CD4-positive, alpha-beta T cell treated with Interleukin-4 for 4 hours (primary cell): ENCODE data around the gene RHOJ.
A peak's percentile ranks its signal among the peaks of the same experiment; 100 is the strongest.
"Not testable (repeated sequence)": the region's sequence is repeated elsewhere in the genome, so short reads cannot be mapped to it uniquely, and the experiment has no call there.

Source experiments
- DNase-seq: peaks from one replicate; pipeline ENCODE4 v3.0.0-alpha.2; 2020

Gene RHOJ

DNA sequence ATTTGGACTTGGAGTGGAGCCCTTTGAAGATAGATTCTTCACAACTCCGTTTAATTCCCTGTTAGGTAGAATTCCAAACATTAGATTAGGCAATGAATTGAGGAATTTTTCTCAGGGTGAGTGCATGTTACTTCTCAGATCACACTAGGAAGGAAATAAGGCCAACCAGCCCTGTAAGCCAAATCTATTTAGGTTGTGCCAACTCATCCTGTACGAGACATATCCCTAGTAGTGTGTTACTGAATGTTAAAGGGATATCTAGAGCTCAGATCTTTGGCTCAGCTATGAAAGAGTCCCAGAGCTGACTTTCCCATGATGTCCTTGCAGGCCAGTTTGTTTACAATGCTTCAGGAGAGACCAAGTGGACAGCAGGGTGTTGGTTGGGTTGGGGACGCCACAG, 68.9 kb downstream of the RHOJ start:
- no peak for DNase-seq

DNA sequence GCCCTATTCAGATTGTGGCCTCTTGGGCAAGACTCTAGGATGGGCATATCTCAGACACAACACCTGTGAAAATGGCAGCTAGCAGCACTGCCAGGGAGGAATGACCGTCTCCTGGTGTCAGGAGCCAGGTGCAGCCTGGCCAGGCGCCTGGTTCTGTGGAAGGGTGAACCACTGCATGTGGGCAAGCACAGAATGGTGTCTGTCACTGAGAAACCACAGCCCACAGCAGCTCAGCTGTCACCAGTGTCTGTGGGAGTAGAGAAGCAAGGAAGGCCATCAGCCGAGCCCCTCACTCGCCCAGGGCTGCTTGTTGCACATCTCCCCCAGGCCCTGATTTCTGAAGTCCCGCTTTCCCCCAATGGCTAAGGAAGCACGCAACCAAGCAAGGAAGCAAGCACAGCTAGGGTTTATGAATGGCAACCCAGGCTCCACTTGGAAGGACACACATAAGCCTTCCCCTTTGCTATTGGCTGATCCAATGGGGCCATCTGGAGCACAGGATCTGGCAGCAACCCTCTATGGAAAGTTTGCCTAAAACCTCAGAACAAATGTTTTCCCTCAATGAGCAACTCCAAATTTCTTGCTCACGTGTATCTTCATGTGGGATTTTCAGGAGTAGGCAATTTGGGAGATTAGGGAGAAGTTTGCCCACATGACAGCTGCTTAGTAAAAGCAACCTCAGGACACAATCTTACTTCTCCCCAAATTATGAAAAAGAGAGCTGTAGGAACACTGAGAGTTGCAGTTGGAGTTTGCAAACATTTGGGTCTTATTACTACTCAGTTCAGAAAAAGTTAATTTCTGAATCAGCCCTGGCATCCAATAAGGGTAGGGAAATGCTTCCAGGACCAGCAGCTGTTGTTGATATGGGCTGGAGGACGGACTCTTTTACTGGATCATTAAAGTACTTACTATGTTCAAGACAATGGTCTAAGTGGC, 69.7 kb downstream of the RHOJ start:
- no peak for DNase-seq

DNA sequence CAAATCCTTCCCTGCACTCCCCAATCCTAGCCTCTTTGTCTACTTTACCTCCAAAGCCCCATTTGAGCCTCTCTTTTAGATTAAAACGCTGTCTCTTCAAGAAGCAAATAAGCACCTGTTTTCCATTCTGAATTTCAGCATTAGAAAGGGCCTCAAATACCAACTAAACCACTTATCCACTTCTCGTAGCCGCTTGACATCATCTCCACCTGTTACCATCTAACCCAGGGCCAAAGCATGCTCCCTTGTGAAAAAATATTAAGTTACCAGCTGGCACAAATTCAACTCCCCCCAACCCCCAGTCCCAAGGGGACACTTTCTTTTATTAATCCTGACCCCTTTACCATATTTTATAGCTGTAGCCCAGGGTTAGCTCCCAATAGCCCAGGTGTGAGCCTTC, 71.4 kb downstream of the RHOJ start:
- no peak for DNase-seq

DNA sequence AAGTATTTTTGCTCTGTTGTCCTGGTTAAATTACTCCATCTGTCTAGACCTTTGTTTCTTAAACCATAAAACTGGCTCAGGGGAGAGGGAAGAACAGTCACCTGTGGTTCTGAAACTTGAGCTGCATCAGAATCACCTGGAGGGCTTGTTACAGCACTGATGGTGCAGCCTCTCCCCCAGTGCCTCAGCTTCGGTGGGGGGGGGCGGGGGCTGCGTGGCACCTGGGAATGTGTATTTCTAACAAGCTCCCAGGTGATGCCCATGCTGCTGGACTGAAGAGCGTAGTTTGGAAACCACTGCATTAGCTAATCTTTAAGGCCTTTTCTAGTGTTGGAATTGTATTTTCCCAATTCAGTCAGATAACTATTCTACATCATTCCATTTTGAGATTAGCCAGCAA, 71.8 kb downstream of the RHOJ start:
- DNase-seq: no peak

DNA sequence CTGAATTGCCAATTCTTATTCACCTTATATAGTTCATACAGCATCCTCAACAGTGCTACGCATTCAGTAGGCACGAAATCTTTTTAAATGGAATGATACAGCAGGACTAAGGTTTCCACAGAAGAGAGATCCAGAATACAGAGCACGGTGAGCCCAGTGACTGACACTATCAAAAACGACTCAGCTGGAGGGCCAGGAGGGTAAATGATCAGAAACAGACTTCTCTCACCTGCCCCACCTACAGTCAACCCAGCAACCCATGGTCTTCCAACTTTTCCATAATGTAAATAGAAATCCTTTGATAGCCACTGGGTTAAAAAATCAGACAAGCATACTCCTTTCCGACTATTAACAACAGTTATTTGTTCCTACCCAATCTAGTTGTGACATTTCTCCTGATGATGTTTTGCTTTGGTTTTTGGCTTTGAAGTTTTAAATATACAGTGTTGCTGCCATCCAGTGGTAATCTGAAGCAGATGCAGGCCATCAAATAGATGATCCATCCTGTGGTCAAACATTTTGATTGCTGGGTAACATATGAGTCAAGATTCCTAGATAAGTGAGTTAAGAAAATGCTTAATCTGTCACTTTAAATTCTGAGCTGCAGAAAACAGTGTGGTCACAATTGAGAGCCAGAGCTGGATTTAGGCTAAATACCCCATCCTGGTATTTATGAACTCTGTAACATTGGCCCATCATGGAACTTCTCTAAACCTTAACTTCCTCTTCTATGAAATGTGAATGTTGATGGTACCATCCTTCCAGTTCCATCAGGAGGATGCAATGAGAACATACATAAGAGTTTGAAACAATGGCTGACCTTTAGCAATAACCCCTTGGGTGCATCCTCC, 72.5 kb downstream of the RHOJ start:
- DNase-seq: peak; percentile 29

DNA sequence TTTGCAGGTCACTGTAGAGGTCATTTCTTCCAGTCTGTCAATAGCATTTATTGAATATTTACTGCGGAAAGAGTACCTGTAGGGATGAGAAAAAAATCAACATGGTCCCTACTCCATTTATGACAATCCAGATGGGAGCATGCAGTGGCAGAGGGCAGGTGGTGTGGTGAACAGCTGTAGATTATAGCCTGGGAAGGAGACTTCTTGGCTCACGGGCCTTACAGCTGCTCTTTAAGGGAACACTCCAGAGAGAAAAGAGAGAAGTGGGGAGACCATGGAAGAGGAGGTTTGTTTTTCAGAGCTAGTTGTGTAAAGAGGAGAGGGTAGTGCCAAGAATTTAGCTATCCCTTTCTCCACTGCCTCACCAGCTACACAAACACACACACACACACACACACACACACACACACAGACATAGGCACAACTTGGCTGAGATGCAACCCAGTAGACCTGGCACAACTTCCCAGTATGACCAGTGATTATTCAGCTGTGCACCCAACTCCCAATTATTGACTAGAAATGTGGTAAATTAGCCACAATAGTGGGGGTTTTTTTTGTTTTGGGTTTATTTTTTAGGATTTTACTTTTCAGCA, 73.4 kb downstream of the RHOJ start:
- DNase-seq: no peak

GRCh38 chr14:63279933-63280332, 75.7 kb downstream of the RHOJ start:
- DNase-seq: not testable (repeated sequence)

DNA sequence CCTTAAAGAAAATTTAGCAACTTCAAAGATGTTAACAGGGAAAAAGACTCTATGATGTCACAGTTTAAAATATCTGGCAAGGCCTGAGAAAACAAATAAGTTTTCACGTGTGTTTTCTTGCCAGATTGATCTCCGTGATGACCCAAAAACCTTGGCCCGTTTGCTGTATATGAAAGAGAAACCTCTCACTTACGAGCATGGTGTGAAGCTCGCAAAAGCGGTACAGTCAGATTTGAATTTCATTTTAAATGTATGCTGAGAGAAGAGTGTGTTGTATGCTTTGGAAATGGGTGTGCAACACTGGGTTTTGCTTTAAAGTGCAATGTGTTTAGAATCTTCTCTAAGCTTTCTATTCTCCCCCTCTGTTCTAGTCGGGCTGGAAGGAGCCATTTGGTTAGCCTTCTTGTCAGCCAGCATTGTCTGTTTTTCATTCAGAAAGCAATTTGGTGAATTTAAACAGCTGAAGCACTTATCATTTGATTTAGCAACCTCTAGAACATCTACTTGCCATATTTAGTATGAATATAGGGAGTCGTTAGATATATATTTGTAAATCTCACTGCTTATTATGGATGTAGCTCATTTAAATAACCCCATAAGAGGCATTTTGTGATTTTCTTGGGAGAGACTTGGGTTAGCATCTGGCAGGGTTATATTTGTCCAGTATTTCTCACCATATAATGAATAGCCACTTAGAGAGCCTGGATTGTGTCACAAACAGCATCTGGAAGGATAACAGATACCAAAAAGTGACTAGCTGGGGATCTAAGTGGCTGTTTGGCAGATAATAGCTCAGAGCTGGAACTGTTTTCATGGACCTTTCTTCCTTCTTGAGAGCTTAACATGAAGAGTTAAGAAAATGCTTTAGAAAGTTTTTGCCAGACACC, 79.0 kb downstream of the RHOJ start:
- DNase-seq: no peak

DNA sequence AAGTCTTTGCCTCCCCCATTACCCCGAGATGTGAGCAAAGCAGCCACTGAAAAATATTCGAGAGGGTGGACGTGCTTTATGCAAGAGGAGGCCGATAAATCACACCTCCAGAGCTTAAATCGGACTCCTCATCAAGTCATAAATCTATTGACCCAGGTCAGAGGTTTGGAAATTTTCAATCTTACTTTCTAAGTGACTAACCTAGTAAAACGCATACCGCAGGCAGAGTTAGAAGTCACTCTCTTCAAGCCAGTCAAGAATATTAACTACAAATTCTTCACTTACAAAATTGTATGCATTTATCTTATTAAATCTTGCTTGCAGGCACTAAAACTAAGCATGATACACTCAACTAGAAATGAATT, 79.6 kb downstream of the RHOJ start:
- no peak for DNase-seq

DNA sequence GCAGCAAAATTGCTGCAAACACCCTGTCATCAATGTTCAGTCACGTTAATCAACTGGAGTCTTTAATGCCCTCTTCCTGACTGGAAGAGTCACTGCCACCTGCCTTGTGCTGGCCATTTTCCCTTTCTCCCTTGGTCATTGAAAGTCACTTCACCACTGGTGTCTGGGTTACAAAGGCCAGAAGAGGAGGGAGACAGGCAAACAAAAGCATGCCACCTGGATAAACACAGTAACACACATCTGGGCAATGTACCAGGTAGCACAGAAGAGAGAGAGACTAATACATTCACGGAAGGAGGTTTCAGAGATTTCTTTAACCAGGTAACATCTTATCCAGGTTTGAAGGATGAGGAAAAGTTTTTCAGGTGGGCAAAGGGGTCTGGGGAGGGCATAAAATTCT, 81.8 kb downstream of the RHOJ start:
- no peak for DNase-seq

DNA sequence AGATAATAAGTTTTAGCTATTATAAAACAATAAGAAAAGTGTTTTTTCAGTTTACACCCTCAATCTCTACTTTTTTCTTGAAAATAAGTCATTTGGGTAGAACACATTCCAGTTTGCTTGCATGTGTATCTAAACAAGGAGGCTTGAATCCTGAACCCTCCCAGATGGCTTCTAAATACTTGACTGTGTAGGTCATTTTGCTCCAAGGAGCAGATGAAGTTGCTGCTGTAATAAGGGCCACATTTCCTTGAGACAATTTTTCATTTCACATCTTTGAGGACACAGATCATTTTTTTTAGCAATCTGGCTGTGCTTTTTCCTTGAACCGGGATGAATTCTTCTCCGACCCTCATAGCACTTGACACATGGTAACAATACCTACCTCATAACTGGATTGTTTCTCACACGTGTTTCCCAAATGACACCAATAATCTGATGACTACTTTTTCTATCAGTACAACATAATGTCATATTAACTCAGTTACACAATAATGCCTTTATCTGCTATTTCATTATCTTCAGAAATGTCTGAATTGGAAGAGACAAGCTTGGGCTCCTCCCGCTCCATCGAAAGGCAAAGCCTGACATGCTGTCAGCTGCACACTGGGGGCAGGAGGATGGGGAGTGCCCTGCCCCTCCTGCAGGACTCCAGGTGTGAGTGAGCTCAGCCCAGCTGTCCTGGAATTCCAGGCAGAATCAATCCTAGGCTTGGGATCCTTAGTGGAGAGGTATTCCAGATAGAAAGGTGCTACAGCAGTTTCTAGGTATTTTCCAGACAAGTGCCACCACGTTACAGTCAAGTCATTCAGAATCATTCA, 83.6 kb downstream of the RHOJ start:
- DNase-seq: no peak

GRCh38 chr14:63288853-63289252, 84.6 kb downstream of the RHOJ start:
- no peak for DNase-seq

DNA sequence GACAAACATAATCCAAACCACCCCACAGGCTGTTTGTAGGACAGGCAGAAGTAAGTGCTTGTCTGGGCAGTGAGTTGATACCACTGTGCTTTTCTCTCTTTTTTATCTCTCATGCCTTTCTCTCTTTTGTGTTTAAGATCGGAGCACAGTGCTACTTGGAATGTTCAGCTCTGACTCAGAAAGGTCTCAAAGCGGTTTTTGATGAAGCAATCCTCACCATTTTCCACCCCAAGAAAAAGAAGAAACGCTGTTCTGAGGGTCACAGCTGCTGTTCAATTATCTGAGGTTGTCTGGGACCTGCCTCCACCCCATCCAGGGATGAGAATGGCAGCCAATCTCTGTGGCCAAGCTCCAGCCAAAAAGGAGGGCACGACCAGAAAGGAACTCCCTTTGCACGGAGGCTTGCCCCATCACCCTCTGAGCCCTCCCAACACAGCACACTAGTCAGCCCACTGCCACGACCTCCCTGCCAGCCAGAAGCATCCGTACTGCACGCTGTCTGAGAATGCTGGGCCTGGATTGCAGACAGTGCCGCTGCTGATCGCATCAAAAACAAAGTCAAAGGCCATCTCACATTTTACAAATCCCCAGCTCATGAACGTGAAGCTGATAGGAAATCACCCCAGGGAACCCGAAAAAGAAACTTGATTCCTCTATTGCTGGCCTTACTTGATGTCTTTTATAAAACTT, 86.6 kb downstream of the RHOJ start:
- no peak for DNase-seq

DNA sequence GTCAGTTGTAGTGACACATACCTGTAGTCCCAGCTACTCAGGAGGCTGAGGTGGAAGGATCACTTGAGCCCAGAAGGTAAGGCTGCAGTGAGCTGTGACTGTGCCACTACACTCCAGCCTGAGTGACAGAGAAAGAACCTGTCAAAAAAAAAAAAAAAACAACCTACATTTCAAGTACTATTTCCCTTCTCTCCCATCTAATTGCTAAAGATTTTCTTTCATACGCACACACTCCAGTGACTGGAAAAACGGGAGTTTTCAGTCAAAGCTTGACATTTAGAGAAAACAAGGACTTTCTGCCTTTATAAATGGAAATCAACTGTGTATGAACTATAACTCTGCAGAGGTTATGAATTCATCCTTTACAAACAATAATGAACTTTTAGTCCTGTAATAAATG, 88.6 kb downstream of the RHOJ start:
- no peak for DNase-seq

- DNase-seq: no peak
These were observed 91.0 kb downstream of the RHOJ start for GRCh38 chr14:63295231-63295685.

DNA sequence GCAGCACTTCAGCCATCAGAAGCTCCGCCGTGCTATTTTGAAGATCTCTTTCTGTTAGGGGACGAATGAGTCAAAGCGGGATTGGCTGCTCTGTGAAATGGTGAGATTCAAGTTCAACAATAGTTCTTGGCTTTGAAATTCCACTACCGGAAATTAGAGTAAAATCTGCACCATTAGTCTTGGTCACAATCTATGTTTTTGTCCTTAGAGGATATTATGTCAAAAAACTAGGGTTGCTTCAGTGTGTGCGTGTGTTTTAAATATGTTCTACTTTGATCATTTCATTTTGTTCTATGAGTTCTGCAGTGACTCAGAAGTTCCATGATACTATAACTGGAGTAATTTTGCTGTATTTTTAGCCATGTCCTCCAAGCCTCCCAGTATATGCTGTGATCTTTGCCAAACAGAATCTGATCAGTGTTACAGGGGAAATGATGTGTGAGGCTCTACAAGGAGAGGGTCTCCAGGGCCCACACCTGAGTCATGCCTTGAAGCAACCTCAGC, 91.9 kb downstream of the RHOJ start:
- no peak for DNase-seq

DNA sequence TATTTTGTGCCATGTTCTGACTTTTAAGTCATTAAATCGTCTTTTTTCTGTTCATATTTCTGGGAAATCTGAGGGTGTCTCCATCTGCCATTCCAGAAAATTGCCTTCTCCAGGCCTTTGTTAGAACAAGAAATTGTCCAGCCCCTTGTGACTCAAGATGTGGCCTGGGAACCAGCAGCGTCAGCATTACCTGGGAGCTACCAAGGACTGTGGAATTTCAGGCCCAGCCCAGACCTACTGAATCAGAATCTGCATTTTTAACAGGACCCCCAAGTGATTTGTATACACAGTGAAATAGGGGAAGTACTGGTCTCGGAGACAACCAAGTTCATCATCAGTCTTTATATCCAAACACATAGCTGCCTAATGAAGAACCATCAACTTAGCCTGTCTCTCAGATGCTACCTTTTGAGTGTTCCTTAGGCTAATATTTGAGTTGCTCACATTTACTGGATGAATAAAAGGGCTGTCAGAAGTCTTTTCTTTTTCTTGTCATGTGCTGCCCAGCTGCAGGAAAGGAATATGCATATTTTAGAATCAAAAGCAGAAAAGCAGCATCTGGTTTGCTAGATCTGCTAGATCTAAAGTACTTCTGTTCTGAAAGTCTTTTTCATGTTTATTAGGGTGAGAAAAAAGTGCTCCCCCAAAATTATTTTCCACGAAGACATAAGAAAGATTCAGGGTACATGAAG, 93.3 kb downstream of the RHOJ start:
- DNase-seq: no peak

DNA sequence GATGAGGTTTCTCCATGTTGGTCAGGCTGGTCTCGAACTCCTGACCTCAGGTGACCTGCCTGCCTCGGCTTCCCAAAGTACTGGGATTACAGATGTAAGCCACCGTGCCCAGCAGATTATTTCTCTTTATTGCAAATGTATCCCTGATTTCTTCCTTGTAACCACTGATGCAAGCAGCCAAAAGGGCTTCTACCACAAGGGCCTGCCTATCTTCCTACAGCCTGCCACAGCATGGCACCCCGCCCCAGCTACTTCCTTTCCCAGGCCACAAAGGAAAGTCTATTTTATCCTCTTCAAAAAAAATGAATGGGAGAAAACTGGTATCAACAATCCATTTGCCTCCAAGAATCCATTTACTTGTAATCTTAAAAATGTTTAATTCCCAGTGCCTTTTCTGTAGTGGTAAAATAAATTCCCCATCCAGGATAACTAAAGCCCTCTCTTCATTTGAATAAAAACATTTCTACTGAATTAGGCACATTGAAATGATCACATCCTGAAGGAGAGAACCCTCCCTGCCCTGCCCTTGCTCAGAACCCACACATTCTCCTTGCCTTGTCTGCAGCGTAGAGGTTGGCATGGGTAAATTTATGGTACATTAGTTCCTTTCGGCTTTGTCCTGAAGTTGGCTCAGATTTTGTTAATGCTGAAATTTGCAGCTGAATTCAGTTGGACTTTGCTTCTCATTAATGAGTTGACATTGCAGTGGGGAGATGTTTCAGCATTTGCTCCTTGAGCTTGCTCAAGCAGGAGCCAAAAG, 95.3 kb downstream of the RHOJ start:
- no peak for DNase-seq

GRCh38 chr14:63300854-63301253, 96.6 kb downstream of the RHOJ start:
- no peak for DNase-seq
